ENCODE data around the gene IGF2R.
A peak's percentile ranks its signal among the peaks of the same experiment; 100 is the strongest.
"Not testable (repeated sequence)": the region's sequence is repeated elsewhere in the genome, so short reads cannot be mapped to it uniquely, and the experiment has no call there.

The IGF2R gene

GRCh38 chr6:160133441-160134336, 164.8 kb downstream of the IGF2R start:
- FAIRE-seq (no peak), DNase-seq (ENCODE audit: insufficient read length) (no peak)
- no peak for TF ChIP-seq POLR2AphosphoS5 (IDR thresholded peaks at IDR 0.05; ENCODE audit: low read depth, low read length)

GRCh38 chr6:160134337-160134751, 165.5 kb downstream of the IGF2R start:
- FAIRE-seq; DNase-seq (ENCODE audit: insufficient read length): not testable (repeated sequence)

DNA sequence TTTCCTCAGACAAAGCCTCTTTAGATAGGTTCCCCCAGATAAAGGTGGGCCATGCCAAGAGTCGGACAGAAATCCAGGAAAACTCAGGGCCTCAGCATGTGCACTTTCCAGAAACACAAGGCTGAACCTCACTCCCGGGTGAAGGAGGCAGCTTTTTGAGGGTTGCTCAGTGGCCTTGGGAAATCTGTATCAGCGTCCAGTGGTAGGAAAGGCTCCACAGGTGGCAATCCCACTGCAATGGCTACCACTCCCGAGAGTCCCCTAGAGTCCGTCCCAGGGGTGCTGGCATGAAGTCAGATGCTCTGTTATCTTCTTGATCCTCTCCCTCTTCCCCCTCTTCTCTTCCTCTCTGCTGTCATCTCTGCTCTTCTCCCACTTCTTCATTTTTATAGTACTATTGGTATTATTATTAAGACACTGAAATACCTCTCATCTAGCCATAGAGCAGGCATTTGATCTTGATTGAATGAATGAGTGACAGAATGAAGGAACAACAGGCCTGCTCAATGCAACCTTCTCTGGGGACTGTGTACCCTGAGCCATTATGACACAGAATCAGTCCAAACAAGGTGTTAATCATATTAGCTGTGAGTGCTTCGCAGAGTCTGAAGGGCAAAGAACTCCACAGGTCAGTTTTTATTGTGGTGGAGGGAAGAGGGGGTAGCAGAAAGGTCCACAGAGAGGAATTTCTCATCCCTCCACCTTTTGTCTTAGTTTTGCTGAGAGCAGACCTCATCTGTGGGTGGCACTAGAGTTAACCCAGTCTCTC, 166.1 kb downstream of the IGF2R start:
- TF ChIP-seq POLR2AphosphoS5 (IDR thresholded peaks at IDR 0.05; ENCODE audit: low read depth, low read length) (no peak), POLR2A (IDR thresholded peaks at IDR 0.05; ENCODE audit: low read depth, low read length) (no peak), TAF1 (IDR thresholded peaks at IDR 0.05; ENCODE audit: borderline replicate concordance, low read depth, low read length) (no peak)
- DNase-seq (ENCODE audit: insufficient read length) (no peak), FAIRE-seq (no peak)

- TF ChIP-seq POLR2A (IDR thresholded peaks at IDR 0.05; ENCODE audit: low read depth, low read length) (no peak), TAF1 (IDR thresholded peaks at IDR 0.05; ENCODE audit: borderline replicate concordance, low read depth, low read length) (no peak), POLR2AphosphoS5 (IDR thresholded peaks at IDR 0.05; ENCODE audit: low read depth, low read length) (no peak)
- FAIRE-seq (no peak), DNase-seq (ENCODE audit: insufficient read length) (no peak)
Measured at GRCh38 chr6:160135907-160136655, 167.2 kb downstream of the IGF2R start.

GRCh38 chr6:160137130-160137988, 168.5 kb downstream of the IGF2R start:
- DNase-seq (ENCODE audit: insufficient read length) (no peak), FAIRE-seq (no peak)
- TF ChIP-seq POLR2A (IDR thresholded peaks at IDR 0.05; ENCODE audit: low read depth, low read length) (no peak), POLR2AphosphoS5 (IDR thresholded peaks at IDR 0.05; ENCODE audit: low read depth, low read length) (no peak), TAF1 (IDR thresholded peaks at IDR 0.05; ENCODE audit: borderline replicate concordance, low read depth, low read length) (no peak)

- DNase-seq (ENCODE audit: insufficient read length) (no peak), FAIRE-seq (peak; percentile 80)
- no peak for TF ChIP-seq POLR2A (IDR thresholded peaks at IDR 0.05; ENCODE audit: low read depth, low read length)
- TF ChIP-seq TAF1 (IDR thresholded peaks at IDR 0.05; ENCODE audit: borderline replicate concordance, low read depth, low read length): no peak
- no peak for TF ChIP-seq POLR2AphosphoS5 (IDR thresholded peaks at IDR 0.05; ENCODE audit: low read depth, low read length)
Measured at GRCh38 chr6:160137989-160138835, 169.3 kb downstream of the IGF2R start.

DNA sequence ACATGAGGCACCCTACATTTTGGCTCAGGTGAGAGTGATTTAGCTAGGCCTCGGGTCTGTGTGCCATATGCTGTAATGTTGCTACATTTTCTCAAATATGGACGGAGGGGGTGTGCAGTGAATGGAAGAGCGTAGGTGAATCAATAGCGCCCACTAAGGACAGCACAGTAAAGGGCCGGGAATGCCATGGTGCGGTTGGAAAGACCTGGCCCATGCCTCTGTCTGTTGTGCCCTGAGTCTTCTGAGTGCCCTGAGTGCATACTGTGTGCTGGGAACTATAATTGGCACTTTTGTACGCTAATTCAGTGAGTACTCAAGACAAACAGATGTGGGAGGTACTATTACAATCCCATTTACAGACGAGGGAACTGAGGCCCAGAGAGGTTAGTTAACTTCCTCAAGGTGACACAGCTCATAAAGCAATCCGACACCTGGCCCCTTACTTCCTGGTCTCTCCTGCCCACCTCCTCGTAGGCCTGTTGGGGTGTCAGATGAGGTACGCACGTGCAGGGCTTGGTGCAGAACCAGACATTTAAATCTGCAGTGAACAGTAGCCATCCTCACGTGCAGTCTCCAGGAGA, 170.0 kb downstream of the IGF2R start:
- FAIRE-seq: no peak
- DNase-seq (ENCODE audit: insufficient read length): no peak
- TF ChIP-seq TAF1 (IDR thresholded peaks at IDR 0.05; ENCODE audit: borderline replicate concordance, low read depth, low read length): no peak
- TF ChIP-seq POLR2AphosphoS5 (IDR thresholded peaks at IDR 0.05; ENCODE audit: low read depth, low read length): no peak
- no peak for TF ChIP-seq POLR2A (IDR thresholded peaks at IDR 0.05; ENCODE audit: low read depth, low read length)

GRCh38 chr6:160139420-160139851, 170.6 kb downstream of the IGF2R start:
- TF ChIP-seq POLR2AphosphoS5 (IDR thresholded peaks at IDR 0.05; ENCODE audit: low read depth, low read length) (no peak), TAF1 (IDR thresholded peaks at IDR 0.05; ENCODE audit: borderline replicate concordance, low read depth, low read length) (no peak), POLR2A (IDR thresholded peaks at IDR 0.05; ENCODE audit: low read depth, low read length) (no peak)
- no peak for FAIRE-seq

GRCh38 chr6:160140493-160140892, 171.6 kb downstream of the IGF2R start:
- FAIRE-seq: not testable (repeated sequence)

More at GRCh38 chr6:160139420-160139851, 170.6 kb downstream of the IGF2R start:
- DNase-seq (ENCODE audit: insufficient read length): no peak

More at GRCh38 chr6:160140493-160140892, 171.6 kb downstream of the IGF2R start:
- not testable (repeated sequence) for DNase-seq (ENCODE audit: insufficient read length)

All from GM12892 (cell line).